GM12873 (cell line): Measurements from ENCODE around the gene BCL3.

Source experiments
- CTCF ChIP-seq: IDR thresholded peaks from 2 replicates; pipeline ENCODE4 v1.5.1; 2012; ENCODE audit warnings: low read depth, mild to moderate bottlenecking, moderate library complexity, low read length, control low read depth; ENCODE audit not compliant: insufficient read depth; ENCODE audit errors: missing control alignments

The BCL3 gene

GRCh38 chr19:44757057-44757734 lies 8.7 kb downstream of the BCL3 start:
- TF ChIP-seq CTCF: no peak

- TF ChIP-seq CTCF: no peak
Measured at GRCh38 chr19:44757735-44758505, 9.4 kb downstream of the BCL3 start.

GRCh38 chr19:44758596-44758995 lies 10.1 kb downstream of the BCL3 start:
- no peak for TF ChIP-seq CTCF

- TF ChIP-seq CTCF: no peak
Measured at GRCh38 chr19:44759083-44759804, 10.7 kb downstream of the BCL3 start.

- no peak for TF ChIP-seq CTCF
Measured at GRCh38 chr19:44762038-44762437, 13.5 kb downstream of the BCL3 start.

GRCh38 chr19:44765033-44765948 lies 16.8 kb downstream of the BCL3 start:
- no peak for TF ChIP-seq CTCF
